HG03039 (cell line): ENCODE data around the gene PIKFYVE.
"Not testable (repeated sequence)": the region's sequence is repeated elsewhere in the genome, so short reads cannot be mapped to it uniquely, and the experiment has no call there.

Source experiments
- ATAC-seq: cut with Tn5 transposase; IDR thresholded peaks from one replicate; pipeline ENCODE4 v1.9.1; 2021; ENCODE audit warnings: mild to moderate bottlenecking, moderate library complexity; ENCODE audit not compliant: unreplicated experiment

Gene PIKFYVE

GRCh38 chr2:208359632-208359986 lies 93.6 kb downstream of the PIKFYVE start:
- ATAC-seq: no peak

DNA sequence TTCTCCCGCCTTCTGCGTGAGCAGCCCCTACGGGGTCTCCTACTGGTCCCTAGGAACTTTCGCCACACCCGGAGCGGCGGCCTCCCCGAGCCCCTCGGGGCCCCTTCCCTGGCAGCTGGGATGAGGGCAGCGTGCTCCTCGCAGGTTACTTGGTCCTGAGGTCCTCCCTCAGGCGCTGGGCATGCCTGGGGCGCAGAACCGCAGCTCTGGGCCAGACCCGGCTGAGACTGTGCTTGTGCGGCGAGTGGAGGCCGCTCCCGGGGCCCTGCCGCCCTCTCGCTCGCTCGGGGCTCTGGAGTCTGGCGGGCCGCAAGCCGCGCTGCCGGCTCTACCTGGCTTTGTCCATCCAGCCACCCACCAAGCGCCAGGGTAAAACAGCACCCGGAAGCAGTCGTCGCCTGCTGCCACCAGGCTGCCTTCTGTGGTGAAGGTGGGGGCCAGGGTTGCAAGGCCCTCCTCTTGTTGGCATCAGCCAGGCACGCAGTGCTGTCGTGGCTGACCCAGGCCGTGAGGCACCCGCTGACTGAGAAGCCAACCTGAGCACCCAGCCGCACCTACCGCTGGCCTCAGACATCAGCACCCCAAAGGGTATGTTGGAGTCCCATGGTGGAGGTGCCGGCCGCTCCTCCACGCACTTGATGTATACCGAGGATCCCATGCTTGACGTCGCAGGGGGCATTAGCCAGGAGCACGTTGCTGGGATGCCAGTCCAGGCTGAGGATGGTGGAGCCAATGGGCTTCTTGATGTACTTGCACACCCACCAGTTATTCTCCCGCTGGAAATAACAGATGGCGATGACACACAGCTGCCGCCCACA lies 94.4 kb downstream of the PIKFYVE start:
- ATAC-seq: no peak

GRCh38 chr2:208361077-208361441 lies 95.0 kb downstream of the PIKFYVE start:
- ATAC-seq: no peak

DNA sequence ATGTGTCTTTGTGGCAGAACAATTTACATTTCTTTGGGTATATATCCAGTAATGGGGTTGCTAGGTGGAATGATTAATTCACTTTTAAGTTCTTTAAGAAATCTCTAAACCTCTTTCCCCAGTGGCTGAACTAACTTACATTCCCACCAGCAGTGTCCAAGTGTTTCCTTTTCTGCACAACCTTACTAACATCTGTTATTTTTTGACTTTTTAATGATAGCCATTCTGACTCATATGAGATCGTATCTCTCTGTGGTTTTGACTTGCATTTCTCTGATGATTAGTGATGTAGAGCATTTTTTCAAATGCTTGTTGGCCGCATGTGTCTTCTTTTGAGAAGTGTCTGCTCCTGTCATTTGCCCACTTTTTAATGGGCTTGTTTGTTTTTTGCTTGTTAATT lies 97.4 kb downstream of the PIKFYVE start:
- peak; percentile 38 for ATAC-seq

DNA sequence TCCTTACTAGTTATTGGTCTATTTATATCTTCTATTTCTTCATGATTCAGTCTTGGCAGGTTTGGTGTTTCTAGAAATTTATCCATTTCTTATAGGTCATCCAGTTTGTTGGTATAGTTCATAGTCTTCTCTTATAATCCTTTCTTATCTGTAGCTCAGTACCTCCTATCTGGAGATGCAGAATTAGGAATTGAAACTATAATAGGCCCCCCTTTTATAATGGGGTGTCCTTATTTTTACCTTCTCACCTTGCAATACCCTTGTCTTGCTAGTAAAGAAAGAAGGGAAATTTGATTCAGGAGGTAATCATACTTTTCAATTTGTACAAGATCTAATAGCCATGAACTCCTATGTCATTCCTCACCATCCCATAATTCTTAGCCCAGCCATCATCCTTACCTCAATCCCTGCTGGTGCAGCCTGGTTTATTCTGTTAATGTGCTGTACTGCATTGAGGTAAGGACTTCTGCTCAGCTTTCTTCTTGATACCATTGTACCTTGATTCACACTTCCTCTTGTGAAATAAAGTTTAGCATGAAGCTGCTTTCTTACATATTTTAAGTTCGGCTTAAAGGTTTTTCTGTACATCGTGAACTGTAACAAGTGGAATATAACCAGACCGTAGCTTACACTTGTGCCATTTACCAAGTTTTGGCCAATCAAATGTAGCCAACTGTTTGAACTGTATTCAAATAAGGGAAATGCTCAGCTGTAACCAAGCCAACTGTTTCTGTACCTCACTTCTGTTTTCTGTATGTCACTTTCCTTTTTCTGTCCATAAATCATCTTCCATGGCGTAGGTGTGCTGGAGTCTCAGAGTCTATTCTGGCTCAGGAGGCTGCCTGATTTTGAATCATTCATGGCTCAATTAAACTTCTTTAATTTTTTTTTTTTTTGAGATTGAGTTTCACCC lies 100.4 kb downstream of the PIKFYVE start:
- ATAC-seq: peak; percentile 62

- no peak for ATAC-seq
Measured at GRCh38 chr2:208369091-208369490, 103.0 kb downstream of the PIKFYVE start.

GRCh38 chr2:208370881-208371633 lies 105.0 kb downstream of the PIKFYVE start:
- no peak for ATAC-seq

DNA sequence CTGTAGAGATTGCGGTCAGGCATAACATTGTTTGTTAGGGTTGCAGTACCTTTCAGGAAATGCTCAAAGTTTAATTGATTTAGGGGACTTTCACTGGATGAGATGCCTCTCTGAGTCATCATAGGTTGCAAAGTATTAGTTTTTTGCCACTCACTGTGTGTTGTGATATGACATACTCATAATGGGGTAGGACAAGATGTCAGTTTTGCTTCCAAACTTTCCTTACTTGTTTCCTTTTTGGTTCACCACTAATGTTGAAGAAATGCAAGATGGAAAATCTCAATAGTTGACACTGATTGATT lies 105.5 kb downstream of the PIKFYVE start:
- no peak for ATAC-seq

DNA sequence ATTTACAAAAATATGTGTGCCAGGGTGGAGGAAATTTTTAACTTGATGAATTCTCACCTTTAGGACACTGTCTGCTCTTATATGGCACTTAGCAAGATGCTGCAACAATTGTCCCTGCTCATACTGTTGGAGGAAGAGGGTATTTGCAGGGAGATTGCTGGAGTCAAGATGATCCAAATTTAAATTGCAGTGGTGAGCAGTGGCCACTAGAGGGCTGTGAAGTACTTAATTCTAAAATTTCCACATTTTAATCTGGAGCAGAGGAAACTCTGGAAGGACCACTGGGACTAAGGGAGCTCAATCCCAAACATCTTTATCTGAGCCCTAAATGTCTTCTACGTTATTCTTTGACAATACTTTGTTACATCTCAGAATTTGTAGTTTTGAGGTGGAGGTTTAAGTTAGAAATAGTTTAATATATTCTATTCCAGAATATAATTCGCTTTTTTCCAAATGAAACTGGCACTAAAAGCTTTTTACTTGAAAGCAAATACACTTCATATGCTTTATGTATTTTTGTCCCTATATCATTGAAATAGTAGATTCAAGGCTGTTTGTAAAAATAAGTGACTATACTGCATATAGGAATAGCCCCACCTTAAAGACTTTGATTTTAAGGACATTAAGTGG lies 107.5 kb downstream of the PIKFYVE start:
- ATAC-seq: no peak

DNA sequence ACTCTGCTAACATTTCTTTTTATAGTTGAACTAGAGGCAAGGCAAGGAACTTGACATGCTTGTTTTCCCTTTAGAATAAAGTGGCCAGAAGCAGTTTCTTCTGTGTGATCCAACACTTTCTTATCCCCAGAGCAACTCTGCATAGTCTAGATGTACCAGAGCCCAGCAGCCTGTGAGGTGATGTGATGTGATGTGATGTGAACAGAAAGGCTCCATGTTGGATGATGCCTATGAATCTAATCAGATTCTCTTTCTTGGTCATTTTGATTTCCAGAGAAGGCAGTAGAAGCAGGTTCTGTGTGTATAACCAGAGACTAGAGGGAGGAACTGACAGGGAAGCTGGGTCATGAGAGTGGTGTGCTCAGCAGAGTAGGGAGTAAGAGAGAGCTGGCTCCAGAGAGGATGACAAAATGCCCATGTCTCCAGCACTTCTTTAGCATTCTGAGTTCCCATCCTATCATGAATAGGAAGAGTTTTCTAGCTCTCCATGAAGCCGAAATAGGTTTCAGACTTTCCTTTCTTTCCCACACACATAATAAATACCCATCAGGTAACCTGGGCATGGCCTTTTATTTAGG lies 109.5 kb downstream of the PIKFYVE start:
- no peak for ATAC-seq

DNA sequence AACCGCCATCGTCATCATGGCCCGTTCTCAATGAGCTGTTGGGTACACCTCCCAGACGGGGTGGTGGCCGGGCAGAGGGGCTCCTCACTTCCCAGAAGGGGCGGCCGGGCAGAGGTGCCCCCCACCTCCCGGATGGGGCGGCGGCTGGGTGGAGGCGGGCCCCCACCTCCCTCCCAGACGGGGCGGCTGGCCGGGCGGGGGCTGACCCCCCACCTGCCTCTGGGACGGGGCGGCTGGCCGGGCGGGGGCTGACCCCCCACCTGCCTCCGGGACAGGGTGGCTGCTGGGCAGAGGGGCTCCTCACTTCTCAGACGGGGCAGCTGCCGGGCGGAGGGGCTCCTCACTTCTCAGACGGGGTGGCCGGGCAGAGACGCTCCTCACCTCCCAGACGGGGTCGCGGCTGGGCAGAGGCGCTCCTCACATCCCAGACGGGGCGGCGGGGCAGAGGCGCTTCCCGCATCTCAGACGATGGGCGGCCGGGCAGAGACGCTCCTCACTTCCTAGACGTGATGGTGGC lies 111.3 kb downstream of the PIKFYVE start:
- not testable (repeated sequence) for ATAC-seq

DNA sequence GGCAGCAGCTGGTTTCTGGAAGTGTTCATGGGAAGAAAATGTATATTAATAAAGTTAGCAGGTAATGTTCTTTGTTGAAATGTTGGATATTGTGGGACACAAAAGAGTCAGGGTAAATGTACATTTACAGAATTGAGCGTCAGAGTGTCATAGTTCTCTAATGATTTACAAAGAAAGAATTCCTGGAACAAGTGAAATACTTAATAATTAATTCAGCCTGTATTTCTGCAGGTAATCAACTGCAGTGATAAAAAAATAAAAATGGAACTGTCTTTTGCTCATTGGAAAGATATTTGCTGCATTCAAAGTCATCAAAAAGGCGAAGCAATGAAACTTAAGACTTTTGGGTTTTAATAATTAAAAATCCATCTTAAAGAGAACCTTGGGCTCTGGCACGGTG lies 113.1 kb downstream of the PIKFYVE start:
- no peak for ATAC-seq

GRCh38 chr2:208384637-208385036 lies 118.6 kb downstream of the PIKFYVE start:
- no peak for ATAC-seq

GRCh38 chr2:208386541-208386940 lies 120.5 kb downstream of the PIKFYVE start:
- no peak for ATAC-seq

DNA sequence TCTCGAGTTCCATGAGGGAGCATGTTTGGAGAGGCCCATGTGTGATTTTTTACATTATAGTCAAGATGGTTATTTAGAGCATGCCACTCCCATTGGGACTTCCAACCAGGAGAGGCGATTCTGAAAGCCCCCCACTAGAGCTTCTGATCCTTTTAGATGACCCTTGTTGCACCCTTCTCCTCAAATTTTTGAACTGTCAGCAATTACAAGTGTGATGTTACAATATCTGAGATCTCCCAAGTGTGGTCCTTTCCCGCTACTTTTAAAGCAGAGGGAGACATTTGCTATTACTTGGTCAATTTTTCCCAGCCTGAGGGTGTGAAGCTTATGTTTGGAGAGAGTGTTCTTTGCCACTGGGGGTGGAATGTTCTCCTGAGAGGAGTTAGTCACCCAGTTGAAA lies 123.9 kb downstream of the PIKFYVE start:
- ATAC-seq: no peak

DNA sequence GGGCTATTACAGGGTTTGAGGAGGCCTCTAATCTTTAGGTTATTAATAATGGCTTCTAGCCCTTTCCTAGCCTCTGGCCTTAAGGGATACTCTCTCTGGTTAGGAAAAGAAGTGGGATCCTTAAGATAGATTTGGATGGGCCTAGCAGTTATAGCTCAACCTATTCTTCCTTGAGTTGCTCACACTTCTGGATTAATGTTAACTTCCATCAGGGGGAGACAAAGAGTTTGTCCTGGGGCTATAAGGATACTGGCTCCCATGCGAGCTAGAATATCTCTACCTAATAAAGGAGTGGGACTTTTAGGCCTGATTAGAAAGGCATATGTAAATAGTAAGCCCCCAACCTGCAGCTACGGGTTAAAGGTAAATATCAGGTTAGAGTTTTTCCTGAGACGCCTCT lies 126.2 kb downstream of the PIKFYVE start:
- no peak for ATAC-seq

- not testable (repeated sequence) for ATAC-seq
Measured at GRCh38 chr2:208396796-208397195, 130.7 kb downstream of the PIKFYVE start.

- ATAC-seq: no peak
Measured at GRCh38 chr2:208399201-208399600, 133.1 kb downstream of the PIKFYVE start.

- ATAC-seq: no peak
Measured at GRCh38 chr2:208406474-208407451, 140.7 kb downstream of the PIKFYVE start, which contains the start of gene PTH2R. TSS of gene PTH2R (plus strand) at chr2:208406792. CDS start at chr2:208407044, 252 bp downstream.
